BJ (cell line): ENCODE results near the gene ATP6V0E2. TPM values are rescaled to one million over a fixed set of nuclear protein-coding genes. Genes with fewer than 3 reads are reported as not detected.

Experiments
- CTCF ChIA-PET: fragments of 350-600 bp; formaldehyde crosslinking; extraction: SDS; loops from one replicate; lab custom pipeline; 2021; ENCODE audit warnings: antibody characterized with exemption, inconsistent platforms; lab: Yijun Ruan, JAX
- POLR2A ChIA-PET: fragments of 300-600 bp; sonication (Branson Sonifier 250); formaldehyde crosslinking; extraction: SDS; loops from one replicate; lab custom pipeline; 2021; ENCODE audit warnings: antibody characterized with exemption; lab: Charles Lee
- DNase-seq: peaks from one replicate; pipeline ENCODE4 v3.0.0-alpha.2; 2011; ENCODE audit warnings: low read depth
- H3K27me3 ChIP-seq: 2 replicates; pipeline ENCODE4 v1.6.0; 2011; ENCODE audit warnings: low read length; ENCODE audit not compliant: control insufficient read depth, insufficient read depth
- H3K36me3 ChIP-seq: 2 replicates; pipeline ENCODE4 v1.5.1; 2011; ENCODE audit warnings: low read length; ENCODE audit not compliant: control insufficient read depth, insufficient read depth
- H3K4me3 ChIP-seq: 2 replicates; pipeline ENCODE4 v1.5.1; 2011; ENCODE audit warnings: low read depth, mild to moderate bottlenecking, control low read depth, low read length
- CTCF ChIP-seq: IDR thresholded peaks from 2 replicates; pipeline ENCODE4 v1.5.1; 2011; ENCODE audit warnings: low read depth, mild to moderate bottlenecking, control low read depth, inconsistent platforms, low read length, moderate library complexity; ENCODE audit not compliant: insufficient read depth
- polyA plus RNA-seq: library from polyadenylated mRNA; depleted of rRNA; stranded (reverse); fragments of >200 nt; gene quantifications from 2 replicates; pipeline ENCODE4 v1.2.3, GENCODE V29; 2011

The ATP6V0E2 gene
- polyA plus RNA-seq, 1 experiment, result 17.7 TPM

GRCh38 chr7:149846021-149846420 is 27.7 kb upstream of the ATP6V0E2 start:
- POLR2A ChIA-PET, result no interaction called here
- Histone ChIP-seq H3K4me3 (no peak overlapping the region), H3K36me3 (peaks cover 14% of the 10 kb centered on the region), H3K27me3 (no peaks in the 10 kb centered on the region)
- DNase-seq, result no peak
- TF ChIP-seq CTCF, result no peak
- CTCF ChIA-PET, result no interaction called here

- no peak for DNase-seq
- ChIA-PET CTCF (no interaction called here), POLR2A (no interaction called here)
- H3K27me3 ChIP-seq, result no peaks in the 10 kb centered on the region
- no peak for TF ChIP-seq CTCF
- H3K36me3 ChIP-seq, result peaks cover 14% of the 10 kb centered on the region
- H3K4me3 ChIP-seq, result no peak overlapping the region
Measured at GRCh38 chr7:149846436-149847046, 27.2 kb upstream of the ATP6V0E2 start.

GRCh38 chr7:149849174-149849573 is 24.6 kb upstream of the ATP6V0E2 start:
- no peak overlapping the region for H3K4me3 ChIP-seq
- no peaks in the 10 kb centered on the region for H3K27me3 ChIP-seq
- peaks cover 18% of the 10 kb centered on the region for H3K36me3 ChIP-seq
- CTCF ChIA-PET, result interaction anchor here (2.1 to 2.4 kb wide), 2 partner anchors 10 to 11 kb away, joined by 5 to 7 read pairs; partner anchors contain the start of gene ZNF862
- POLR2A ChIA-PET, result no interaction called here
- no peak for DNase-seq
- TF ChIP-seq CTCF, result no peak

- Histone ChIP-seq H3K4me3 (no peak overlapping the region), H3K36me3 (peaks cover 14% of the 10 kb centered on the region), H3K27me3 (no peaks in the 10 kb centered on the region)
- no peak for TF ChIP-seq CTCF
- CTCF ChIA-PET, result interaction anchor here (2.1 to 2.4 kb wide), 2 partner anchors 11 kb away, joined by 5 to 7 read pairs; partner anchors contain the start of gene ZNF862
- POLR2A ChIA-PET, result no interaction called here
- DNase-seq, result no peak
Measured at GRCh38 chr7:149850007-149850594, 23.7 kb upstream of the ATP6V0E2 start.

GRCh38 chr7:149850716-149851115 is 23.1 kb upstream of the ATP6V0E2 start:
- ChIA-PET CTCF (interaction anchor here (2.4 kb wide), 1 partner anchor 10 kb away, joined by 5 read pairs; no protein-coding TSS in a partner anchor), POLR2A (no interaction called here)
- no peak overlapping the region for H3K4me3 ChIP-seq
- TF ChIP-seq CTCF, result no peak
- peaks cover 14% of the 10 kb centered on the region for H3K36me3 ChIP-seq
- no peak for DNase-seq
- no peaks in the 10 kb centered on the region for H3K27me3 ChIP-seq
